GM18499 (cell line): ENCODE data around the gene EDIL3.

Experiments
- ATAC-seq: cut with Tn5 transposase; IDR thresholded peaks from one replicate; pipeline ENCODE4 v1.9.1; 2021; ENCODE audit warnings: moderate number of reproducible peaks; ENCODE audit not compliant: insufficient read depth, unreplicated experiment

The EDIL3 gene

DNA sequence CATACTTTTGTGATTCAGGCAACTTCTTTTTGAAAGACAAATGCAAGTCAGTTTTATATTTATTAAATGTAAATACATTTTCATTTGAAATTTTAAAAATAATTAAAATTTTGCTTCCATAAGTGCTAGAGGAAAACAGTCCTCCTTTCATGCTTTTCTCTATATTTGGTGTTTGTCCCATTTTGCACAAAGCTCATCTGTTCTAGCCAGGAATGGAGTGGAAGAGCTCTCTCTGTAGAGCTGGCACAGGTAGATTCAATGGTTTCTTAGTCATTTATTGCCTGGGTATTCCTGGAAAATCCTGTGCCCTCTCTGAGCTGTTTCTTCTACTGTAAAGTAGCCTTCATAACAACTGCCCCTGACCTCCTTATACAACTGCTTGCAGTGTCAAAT is 396.4 kb downstream of the EDIL3 start:
- ATAC-seq = no peak

DNA sequence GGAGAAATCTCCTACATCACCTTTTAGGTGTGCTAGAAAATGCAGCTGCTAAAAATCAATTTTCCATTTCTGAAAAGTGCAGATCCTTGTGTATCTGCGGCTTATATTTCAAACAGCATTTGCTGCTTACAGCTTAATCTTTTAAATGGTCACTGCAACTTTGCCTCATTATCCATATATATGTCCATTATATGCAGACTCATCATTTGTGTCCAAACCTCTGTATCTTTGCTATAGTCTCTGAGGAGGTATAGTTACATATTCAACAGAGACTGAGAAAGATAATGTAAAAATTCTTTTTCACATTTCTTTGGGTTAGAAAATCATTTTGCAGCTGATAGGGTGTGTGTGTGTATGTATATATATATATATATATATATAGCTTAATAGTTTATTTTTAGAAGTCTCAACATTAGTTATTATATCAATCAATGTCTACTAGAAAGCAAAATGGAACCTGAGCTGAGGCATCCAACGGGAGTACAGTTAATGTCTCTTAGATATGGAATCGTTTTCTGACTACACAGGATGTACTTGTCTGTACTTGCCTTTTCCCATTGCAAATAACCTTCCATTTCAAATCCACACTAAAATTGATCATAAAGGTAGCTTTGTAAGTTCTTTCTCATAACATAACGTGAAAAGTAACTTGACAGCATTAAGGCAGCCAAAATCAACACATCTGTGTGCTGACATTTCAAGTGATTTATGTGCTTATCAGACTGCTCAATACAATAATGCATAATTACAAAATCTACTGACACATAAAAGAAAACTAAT is 397.0 kb downstream of the EDIL3 start:
- ATAC-seq = no peak

DNA sequence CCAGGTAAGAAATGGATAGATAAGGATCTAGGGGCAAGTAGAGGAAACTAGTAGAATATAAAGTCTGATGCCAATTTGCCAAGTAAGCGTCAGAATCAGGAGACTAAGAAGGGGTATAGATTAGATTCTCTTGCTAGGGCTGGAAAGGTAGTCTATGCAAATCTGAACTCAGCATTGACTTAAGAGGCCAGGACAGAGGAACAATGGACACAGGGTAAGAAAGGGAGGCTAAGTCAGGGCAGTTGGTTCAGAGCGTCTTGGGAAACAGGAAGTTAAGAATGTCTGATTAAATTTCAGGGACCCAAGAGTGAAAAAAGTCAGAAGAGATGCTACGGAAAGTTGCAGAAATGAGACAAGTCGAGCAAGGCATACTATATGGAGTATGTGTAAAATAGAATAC is 400.8 kb downstream of the EDIL3 start:
- ATAC-seq = no peak

DNA sequence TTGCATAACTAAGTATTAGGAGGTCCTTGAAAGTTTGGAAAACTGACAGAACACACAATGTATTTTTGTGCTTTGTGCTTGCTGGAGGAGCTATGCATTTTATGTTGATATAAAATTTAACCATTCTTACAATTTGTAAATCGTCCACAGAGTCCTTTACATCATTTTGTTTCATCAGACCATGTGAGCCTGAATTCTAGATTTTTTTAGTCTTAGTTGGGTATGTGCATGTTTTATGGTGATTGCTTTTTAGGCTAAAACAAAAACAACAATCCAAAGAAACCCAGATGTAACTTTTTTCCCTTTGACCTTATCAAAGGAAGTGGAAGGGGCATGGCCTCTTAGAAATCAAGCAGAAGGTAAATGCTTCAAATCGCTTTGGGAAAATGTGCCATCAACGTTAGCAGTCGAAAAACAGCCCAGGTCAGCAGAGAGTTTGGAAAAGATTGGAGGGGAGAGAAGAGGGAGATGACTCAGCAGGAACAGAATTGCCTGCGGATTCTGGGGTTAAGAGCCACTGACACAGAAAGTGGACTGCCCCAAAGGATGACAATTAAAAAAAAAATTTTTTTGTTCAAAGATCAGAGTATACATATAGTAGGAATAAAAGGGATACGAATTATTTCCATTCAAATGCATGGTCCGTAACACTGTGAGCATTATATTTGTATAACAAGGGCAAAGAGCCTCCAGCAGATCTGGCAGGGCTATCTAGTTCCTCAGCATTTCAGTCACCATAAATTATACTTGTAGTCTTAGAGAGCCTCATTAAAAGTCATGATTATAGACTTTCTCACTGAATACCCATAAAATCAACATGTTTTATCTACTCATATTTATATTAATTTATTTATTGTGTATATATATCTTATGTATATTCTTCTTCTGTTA is 410.5 kb downstream of the EDIL3 start:
- ATAC-seq = no peak

DNA sequence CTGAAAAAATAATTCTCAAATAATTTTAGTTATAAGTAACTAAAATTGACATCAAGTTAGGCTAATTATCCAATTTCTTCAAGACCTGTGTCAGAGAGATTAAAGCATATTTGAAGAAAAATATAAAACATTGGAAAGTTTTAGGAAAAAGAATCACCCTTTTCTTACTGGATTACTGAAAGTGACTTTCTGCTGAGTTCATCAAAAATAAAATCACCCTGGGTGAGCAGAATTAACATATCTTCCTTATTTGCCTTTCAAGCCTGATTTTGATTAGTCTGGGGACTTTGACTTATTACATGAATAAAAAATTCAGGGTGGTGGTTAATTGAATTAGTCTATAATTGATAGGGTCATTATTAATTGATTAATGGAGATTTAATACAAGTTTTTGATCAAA is 411.8 kb downstream of the EDIL3 start:
- no peak for ATAC-seq

DNA sequence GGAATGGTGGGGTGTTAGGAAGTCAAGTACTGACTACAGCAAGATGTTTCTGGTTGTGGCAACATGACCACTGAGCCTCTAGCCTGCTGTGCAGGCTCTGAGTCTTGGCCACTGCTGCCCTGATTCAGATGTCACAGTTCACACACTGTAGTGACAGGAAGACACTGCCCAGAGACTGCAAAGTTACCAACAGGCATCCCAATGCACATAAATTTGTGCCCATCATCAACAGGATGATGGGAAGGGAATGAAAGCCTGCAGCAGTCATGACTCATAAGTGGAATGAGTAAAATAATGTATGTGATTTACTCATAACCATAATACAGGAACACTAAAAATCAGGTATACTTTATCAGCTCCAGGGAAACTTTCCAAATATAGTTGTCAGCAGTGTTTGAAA is 412.4 kb downstream of the EDIL3 start:
- ATAC-seq = no peak

DNA sequence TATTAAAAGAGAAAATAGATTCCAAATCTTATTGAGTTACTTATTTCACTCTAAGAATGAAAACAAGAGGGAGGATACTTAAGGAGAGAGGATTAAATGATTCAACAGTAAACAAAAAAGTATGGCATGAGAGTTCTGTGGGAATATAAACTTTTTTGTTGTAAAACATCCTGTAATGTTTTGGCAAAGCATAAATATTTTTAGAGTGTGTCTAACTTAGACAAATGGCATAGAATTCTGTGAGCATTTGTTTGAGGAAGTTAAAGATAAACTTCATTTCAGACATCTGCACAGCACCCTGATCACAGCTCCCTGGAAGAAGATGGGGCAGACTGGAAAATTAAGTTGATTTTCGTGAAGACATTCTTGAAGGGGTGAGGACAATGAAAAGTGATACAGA is 417.3 kb downstream of the EDIL3 start:
- no peak for ATAC-seq

DNA sequence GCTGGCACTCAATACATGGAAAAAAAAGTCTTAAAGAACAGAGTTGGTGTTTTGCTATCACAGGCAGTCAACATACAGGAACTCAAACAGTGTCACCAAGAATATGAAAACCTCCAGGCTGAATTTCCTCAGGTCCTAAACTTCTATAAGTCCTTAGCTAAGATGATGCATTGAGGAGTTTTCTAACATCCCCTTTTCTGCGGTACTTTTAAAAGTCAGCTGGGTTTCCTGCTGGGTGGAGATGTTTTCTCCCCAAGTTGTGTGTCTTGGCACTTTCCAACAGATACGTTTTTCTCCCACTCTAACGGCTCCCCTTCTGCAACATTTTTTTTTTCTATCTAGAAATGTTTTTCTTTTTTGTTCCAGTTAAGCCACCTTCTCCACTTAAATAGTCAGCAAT is 419.2 kb downstream of the EDIL3 start:
- no peak for ATAC-seq

DNA sequence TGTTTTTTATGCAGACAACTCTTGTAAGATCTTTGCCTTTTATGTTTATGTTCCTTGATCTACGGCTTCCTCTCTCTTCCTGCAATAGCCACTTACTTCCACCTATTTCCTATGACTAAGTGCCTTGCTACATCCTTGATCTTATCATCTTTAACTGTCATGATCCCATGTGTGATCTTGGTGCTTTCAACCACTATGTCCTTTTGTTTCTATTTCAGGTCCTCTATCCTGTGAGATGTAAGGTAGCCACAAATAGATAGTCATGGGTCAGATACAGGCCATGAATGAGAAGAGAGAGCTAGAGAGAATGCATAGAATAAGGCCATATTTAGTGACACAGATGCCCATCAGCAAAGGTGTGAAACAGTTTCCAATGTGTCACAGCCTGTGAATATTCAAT is 420.4 kb downstream of the EDIL3 start:
- ATAC-seq = no peak

DNA sequence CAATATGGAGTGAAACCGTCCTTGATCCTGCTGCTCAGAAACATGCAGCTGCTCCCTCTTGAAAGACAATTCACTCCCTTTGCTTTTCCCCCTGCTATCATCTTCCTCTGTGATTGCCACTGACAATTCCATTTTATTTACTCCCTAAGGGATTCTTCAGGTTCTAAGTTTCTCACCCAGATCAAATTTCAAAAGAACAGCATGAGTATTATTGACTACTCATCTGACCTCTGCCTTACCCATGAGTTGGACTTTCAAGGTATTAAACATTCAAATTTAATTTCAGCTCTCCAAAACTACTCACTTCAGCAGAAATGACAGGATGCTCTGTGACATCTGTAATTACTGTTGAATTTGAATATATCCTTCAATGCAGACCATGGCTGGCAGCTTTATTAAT is 427.5 kb downstream of the EDIL3 start:
- no peak for ATAC-seq

DNA sequence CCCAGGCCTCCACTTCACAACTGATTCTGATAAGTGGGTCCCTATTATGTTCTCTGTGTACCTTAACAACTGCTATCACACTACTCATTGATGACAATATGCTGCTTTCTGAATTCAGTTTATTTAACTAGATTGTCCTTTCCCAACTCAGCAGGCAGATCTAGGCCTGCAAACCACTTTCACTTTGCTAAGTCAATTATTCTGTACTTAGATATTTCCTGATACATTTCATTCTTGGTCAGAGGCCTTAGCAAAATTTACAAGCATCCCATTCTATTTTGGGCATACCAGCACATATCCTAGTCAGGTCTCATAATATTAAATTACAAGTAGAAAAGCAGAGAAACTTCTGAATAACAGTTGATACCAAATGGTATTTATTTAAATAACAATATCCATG is 428.3 kb downstream of the EDIL3 start:
- ATAC-seq = no peak

DNA sequence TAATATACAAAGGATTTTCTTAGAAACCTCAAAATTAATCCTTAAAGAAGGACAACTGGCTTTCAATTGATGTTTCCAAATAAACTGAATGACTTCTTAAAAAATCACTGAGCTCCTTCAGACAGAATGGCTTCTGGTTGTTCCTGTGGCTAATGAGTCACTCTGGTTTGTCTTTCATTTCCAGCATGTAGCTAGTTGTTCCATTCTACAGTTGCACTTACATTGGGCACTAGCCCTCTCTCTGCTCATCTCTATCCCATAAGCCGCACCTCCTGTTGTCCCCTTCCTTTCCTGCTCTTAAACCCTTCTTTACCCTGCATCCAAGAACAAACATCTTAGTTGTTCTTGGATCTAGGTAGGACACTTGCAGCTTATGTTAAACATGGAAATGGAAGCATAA is 428.8 kb downstream of the EDIL3 start:
- ATAC-seq = no peak

DNA sequence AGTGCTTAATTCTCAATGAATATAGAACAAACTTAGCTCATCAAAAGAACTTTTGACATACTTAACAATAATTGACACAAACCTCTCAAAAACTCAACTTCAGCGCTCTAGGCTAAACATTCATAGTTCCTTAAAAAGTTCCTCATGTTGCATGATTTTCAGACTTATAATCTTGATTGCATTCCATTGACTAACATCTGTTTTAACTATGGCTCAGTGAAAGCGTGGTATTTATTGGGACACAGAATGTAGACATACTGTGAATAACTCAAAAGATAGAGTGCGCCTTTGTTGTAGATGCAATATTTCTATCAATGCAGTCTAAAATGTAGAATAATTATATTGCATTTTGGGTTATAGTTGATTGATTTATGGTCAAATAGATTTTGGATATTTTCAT is 436.9 kb downstream of the EDIL3 start:
- no peak for ATAC-seq

DNA sequence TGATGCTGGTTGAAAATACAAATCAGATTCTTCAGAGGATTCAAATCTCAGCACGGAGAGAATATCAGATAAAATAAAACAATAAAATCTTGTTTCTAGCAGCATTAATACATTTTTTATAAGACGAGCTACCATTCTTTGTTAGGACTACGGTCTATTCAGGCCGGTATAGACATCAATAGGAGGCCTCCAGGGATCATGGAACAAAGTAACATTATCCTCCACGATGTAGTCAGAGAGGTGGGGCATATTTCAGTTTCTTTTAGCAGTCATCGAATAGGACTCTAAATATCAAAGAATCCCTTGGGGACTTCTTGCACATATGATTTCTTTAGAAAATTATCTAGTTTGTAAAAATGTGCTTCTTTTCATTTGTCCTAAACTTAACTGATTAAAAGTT is 438.2 kb downstream of the EDIL3 start:
- no peak for ATAC-seq

DNA sequence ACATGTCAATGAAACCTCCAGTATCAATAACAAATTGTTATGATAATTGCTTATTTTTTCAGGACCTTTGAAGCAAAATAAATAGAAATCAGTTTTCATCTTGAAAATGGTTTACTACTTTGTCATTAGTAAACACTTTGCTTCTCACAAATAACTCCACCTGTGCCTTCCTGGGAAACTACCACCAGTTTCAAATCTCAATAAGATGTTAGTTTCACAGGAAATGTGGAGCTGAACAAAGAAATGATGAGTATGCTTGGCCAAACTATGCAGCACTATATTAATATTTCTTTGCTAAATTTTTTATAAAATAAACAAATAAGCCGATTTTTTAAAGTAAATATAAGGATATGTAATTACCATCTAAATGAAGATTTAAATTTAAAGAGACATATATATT is 442.5 kb downstream of the EDIL3 start:
- ATAC-seq = no peak

DNA sequence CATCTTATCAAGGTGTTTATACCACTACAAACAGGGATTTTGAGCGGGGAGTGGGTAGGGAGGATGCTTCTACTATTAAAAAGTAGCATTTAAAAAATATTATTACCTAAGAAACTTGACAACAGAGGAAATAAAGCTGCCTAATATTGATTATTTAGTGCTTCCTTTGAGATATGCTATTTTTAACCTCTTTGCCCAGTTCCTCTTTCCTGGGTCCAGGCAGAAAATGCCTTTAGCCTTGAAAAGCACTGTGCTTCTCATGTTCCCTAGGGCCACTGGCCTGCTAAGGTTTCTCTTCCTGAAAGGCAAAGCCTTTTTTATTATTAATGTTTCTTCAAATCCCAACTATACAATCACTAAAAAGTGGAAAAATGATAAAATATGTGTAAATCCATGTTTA is 446.8 kb downstream of the EDIL3 start:
- ATAC-seq = no peak

DNA sequence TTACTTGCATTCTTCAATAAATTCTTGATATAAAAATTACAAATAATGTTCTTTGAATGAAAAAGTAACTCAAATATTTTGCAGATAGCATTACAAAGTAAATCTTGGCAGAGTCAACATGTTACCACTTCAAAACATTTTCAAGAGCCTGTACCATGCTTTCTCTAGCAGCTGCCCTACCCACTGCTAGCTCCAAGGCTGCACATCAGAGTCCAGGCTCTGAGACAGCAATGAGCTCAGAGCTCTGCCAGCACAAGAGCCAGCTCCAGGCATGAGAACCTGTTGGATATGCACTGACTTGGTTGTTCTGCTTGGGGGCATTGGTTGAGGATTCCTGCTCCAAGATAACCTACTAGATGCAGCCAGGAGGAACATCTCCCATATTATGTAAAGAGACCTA is 452.7 kb downstream of the EDIL3 start:
- no peak for ATAC-seq

DNA sequence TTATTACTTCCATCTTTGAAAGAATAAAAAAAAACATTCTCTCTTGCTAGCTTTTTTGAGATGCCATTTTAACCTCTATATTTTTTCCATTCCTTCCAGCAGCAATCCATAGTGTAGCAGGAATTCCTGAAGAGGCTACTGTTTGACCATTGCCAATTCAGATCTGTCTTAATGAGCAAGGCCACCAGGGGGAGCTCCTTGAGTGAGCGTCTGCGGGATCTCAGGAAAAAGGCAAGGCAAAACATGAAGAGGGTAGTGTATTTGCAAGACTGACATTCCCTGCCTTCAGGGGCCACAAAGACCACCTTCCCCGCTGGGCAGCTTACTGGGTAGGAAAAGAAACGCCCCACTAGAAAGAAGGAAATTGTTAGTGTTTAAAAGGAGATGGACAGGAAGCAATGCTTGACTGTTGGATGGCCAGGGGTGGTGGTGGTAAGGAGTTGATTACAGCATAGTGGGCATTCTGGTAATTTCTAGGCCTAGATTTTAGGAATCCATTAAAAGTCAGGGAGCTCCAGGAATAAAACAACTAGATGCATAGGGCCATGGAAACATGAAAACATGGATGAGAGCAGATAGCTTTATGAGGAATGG is 457.4 kb downstream of the EDIL3 start:
- ATAC-seq = no peak

DNA sequence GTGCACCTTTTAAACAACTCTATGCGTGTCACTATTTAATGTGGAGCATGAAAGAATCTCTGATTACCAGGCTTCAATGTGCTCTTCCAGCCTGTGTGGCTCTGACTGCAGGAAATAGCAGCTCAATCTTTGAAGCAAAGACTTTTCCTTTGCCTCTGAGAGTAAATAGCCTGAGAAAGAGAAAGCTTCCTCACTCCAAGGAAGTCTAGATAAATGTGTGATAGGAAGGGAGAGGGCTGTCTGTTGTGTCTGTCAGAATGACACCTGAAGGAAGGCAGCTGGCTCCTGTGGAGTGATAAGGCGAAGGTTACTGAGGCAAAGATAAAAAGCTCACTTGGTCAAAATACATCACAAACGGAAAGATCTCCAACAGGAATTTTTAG is 458.7 kb downstream of the EDIL3 start:
- no peak for ATAC-seq

DNA sequence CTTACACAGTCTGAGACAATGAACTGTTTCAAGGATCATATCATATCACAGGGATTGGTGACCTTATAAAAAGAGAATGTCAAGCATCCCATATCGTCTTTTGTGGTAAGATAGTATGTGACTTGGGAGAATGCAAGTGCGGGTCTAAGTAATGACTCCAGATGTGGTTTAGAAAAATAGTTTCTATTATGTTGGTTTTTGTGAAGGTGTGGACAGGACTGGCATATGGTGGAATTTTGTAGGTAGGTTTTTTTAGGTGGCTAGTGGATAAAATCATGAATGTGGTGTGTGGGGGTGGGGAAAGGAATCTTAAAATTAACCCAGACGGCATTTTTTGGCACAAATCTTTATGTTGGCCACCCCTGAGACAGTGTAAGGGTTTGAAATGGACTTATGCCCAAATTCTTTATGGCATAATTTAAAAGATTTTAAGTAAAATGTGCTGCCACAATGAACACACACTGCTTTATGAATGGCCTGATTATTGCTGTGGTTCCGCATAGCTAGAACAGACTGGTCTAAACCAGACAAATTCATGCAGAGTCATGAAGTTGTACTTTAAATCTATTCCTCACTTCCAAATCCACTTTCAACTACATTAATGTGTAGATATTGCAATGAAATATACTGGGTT is 459.2 kb downstream of the EDIL3 start:
- ATAC-seq = no peak

DNA sequence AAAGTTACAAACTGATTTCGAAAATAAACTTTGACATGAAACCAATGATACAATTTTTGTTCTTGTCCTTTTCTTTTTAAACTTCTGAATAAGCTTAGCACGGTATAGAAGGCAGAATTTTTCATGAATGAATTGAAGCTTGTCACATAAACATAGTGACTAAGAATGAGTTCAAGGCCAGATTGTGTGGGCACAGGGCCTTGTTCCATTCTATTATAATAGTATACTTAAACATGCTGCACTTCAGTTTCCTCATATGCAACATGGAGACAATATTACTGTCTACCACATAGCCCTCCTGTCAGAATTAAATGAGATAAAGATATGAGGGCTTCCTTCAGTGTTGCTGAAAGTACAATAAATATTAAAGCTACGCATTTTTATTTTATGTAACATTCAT is 459.8 kb downstream of the EDIL3 start:
- no peak for ATAC-seq
